ENCODE data around the gene SIX4. TPM values are rescaled to one million over a fixed set of nuclear protein-coding genes. Genes with fewer than 3 reads are reported as not detected.

The SIX4 gene
- total RNA-seq, 1 experiment from 2014 or later = 13.6 TPM

DNA sequence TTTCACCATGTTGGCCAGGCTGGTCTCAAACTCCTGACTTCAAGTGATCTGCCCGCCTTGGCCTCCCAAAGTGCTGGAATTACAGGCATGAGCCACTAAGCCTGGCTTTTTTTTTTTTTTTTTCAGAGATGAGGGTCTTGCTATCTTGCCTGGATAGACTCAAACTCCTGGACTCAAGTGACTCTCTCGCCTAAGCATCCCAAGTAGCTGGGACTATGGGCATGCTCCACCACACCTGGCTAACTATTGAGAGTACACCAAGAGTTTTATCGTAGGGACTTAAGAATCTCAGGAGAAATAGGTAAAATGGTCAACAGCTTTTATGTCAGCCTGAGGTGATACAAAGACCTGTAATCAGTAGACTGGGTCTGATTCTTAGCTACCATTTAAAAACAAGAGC is 43.6 kb downstream of the SIX4 start:
- CTCF ChIA-PET = no interaction called here
- BruUV-seq (replicated peaks) = no TSS peak
- intact Hi-C loops (cut with micrococcal nuclease; ENCODE audit: unreplicated experiment) = no loop called here

DNA sequence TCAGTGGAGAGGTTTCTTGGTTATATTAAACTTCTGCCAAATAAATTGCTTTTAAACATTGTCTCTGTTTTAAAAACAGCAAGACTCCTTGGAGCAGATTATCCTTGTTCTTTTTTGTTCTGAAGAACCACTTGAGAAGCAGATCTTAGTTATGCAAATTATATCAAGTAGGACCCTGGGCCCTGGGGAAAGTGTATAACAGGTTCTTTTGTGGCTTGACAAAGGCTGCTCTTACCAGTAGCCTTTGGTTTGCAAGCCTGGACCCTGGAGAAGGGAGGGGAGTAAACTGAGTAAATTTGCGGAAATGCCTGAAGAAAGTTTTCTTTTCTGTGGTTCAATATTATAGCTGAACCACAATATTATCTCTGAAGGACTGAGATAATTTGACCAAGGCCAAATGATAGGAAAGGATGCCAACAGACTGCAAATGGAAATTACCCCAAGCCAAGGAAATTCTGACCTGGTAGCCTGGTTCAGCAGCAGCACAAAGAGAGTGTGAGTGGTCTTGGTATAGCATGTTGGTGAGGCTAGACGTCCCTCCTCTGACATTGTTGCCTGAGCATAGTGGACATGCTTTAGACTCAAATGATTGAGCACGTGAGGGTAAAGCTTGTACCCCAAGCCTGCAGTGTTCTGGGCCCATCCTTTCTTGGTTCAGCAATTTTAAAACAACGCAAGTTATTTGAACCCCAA is 44.4 kb downstream of the SIX4 start:
- intact Hi-C loops (cut with micrococcal nuclease; ENCODE audit: unreplicated experiment) = no loop called here
- BruUV-seq (replicated peaks) = no TSS peak
- POLR2A ChIA-PET (ENCODE audit: low non-redundant PET) = no interaction called here

More for the DNA sequence above, 43.6 kb downstream of the SIX4 start:
- Histone ChIP-seq H3K36me3 (ENCODE audit: insufficient read depth, low read length, poor library complexity, severe bottlenecking) (no peaks in the 10 kb centered on the region), H3K27me3 (replicated peaks; ENCODE audit: insufficient read depth, low read depth, low read length, poor library complexity) (no peaks in the 10 kb centered on the region), H3K9me3 (ENCODE audit: low read depth, low read length, poor library complexity, severe bottlenecking) (no peaks in the 10 kb centered on the region), H3K27ac (ENCODE audit: low read depth, low read length, poor library complexity, severe bottlenecking) (no peak overlapping the region), H3K4me3 (ENCODE audit: low read depth, low read length, poor library complexity, severe bottlenecking) (no peak overlapping the region), H3K4me1 (ENCODE audit: insufficient read depth, low read length, poor library complexity, severe bottlenecking) (no peaks in the 10 kb centered on the region)
- DNase-seq (ENCODE audit: low spot score) = no peak
- POLR2A ChIA-PET (ENCODE audit: low non-redundant PET) = no interaction called here
- TF ChIP-seq EZH2 (IDR thresholded peaks at IDR 0.05; ENCODE audit: borderline replicate concordance, low read depth, low read length, poor library complexity, severe bottlenecking) = no peak
- TF ChIP-seq, protein P1, sequence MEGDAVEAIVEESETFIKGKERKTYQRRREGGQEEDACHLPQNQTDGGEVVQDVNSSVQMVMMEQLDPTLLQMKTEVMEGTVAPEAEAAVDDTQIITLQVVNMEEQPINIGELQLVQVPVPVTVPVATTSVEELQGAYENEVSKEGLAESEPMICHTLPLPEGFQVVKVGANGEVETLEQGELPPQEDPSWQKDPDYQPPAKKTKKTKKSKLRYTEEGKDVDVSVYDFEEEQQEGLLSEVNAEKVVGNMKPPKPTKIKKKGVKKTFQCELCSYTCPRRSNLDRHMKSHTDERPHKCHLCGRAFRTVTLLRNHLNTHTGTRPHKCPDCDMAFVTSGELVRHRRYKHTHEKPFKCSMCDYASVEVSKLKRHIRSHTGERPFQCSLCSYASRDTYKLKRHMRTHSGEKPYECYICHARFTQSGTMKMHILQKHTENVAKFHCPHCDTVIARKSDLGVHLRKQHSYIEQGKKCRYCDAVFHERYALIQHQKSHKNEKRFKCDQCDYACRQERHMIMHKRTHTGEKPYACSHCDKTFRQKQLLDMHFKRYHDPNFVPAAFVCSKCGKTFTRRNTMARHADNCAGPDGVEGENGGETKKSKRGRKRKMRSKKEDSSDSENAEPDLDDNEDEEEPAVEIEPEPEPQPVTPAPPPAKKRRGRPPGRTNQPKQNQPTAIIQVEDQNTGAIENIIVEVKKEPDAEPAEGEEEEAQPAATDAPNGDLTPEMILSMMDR (conservative IDR thresholded peaks at IDR 0.05; ENCODE audit: low read depth, low read length) = no peak

DNA sequence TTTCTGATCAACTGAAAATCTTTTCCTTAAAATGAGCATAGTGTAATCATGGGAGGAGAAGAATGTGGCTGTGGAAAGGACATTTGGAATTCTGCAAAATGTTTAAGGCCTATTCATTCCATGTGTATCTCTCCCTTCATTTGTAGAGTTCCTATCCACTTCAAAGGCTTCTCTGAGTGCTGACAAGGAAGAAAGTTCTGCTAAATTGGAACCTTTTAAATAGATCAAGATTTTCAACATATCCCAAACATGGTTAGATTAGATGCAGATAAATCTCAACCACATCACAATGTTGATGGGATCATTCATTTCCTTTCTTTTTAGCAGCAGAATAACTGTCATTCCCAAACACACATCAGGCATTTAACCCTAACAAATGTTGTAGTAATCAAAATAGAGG is 46.5 kb downstream of the SIX4 start:
- ChIA-PET POLR2A (ENCODE audit: low non-redundant PET) (no interaction called here), CTCF (no interaction called here)
- Histone ChIP-seq H3K36me3 (ENCODE audit: insufficient read depth, low read length, poor library complexity, severe bottlenecking) (no peaks in the 10 kb centered on the region), H3K4me1 (ENCODE audit: insufficient read depth, low read length, poor library complexity, severe bottlenecking) (no peaks in the 10 kb centered on the region), H3K9me3 (ENCODE audit: low read depth, low read length, poor library complexity, severe bottlenecking) (no peaks in the 10 kb centered on the region), H3K27ac (ENCODE audit: low read depth, low read length, poor library complexity, severe bottlenecking) (no peak overlapping the region), H3K4me3 (ENCODE audit: low read depth, low read length, poor library complexity, severe bottlenecking) (no peak overlapping the region), H3K27me3 (replicated peaks; ENCODE audit: insufficient read depth, low read depth, low read length, poor library complexity) (no peaks in the 10 kb centered on the region)
- DNase-seq (ENCODE audit: low spot score) = no peak
- TF ChIP-seq, protein P1 (conservative IDR thresholded peaks at IDR 0.05; ENCODE audit: low read depth, low read length) = no peak
- TF ChIP-seq EZH2 (IDR thresholded peaks at IDR 0.05; ENCODE audit: borderline replicate concordance, low read depth, low read length, poor library complexity, severe bottlenecking) = no peak
- no TSS peak for BruUV-seq (replicated peaks)
- intact Hi-C loops (cut with micrococcal nuclease; ENCODE audit: unreplicated experiment) = no loop called here

More for the DNA sequence above, 44.4 kb downstream of the SIX4 start:
- TF ChIP-seq EZH2 (IDR thresholded peaks at IDR 0.05; ENCODE audit: borderline replicate concordance, low read depth, low read length, poor library complexity, severe bottlenecking) = no peak
- TF ChIP-seq, protein P1 (conservative IDR thresholded peaks at IDR 0.05; ENCODE audit: low read depth, low read length) = no peak
- CTCF ChIA-PET = no interaction called here
- Histone ChIP-seq H3K4me1 (ENCODE audit: insufficient read depth, low read length, poor library complexity, severe bottlenecking) (no peaks in the 10 kb centered on the region), H3K27me3 (replicated peaks; ENCODE audit: insufficient read depth, low read depth, low read length, poor library complexity) (no peaks in the 10 kb centered on the region), H3K4me3 (ENCODE audit: low read depth, low read length, poor library complexity, severe bottlenecking) (no peak overlapping the region), H3K9me3 (ENCODE audit: low read depth, low read length, poor library complexity, severe bottlenecking) (no peaks in the 10 kb centered on the region), H3K27ac (ENCODE audit: low read depth, low read length, poor library complexity, severe bottlenecking) (no peak overlapping the region), H3K36me3 (ENCODE audit: insufficient read depth, low read length, poor library complexity, severe bottlenecking) (no peaks in the 10 kb centered on the region)
- no peak for DNase-seq (ENCODE audit: low spot score)

Data from A673 (cell line).